Neural progenitor cell (in vitro differentiated cells): ENCODE data around the gene PCBP1.
A peak's percentile ranks its signal among the peaks of the same experiment; 100 is the strongest.

Experiments used
- CTCF ChIP-seq: fragments of 200-600 bp; sonication (generic); IDR thresholded peaks from 2 replicates; pipeline ENCODE4 v1.5.1; 2017; ENCODE audit warnings: antibody characterized with exemption, mild to moderate bottlenecking
- EZH2 ChIP-seq: fragments of 200-600 bp; sonication (generic); IDR thresholded peaks from 2 replicates; pipeline ENCODE4 v1.6.1; 2017; ENCODE audit warnings: antibody characterized with exemption, mild to moderate bottlenecking, moderate library complexity

DNA sequence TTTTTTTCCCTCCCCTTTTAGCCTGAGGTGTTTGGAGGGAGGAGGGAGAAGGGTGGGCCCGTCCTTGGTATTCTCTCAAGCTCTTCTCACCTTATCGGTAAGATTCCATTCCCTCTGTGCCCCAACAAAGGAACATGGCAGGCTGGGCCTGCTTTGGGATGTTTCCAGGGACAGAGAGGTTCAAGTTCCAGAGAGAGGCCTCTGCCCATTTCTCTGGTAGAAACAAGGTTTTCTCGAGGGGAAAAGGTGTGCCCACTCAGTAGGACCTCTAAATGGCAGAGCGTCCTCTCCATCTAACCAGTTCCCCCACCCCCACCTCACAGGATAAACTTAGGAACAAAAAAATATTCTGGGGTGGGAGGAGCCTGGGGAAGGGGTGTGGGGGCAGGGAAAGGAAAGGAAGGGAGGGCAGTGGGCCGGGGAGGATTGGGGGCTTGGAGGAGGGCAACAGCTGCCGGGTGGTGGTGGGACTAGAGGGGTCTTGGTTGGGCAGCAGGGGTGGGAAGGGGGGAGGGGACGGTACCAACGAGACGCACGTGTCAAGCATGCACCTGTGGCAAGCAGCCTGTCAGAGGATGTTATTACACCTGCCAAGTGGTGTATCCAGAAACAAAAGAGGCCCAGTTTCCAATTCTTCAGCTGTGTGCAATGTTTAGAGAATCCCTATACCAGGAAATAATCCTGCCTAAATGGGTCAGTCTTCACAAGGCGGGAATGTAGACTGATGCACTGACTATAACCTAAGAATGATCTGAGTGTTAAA lies 2.1 kb downstream of the PCBP1 start:
- TF ChIP-seq CTCF (no peak), EZH2 (peak; percentile 34)
